ENCODE results near the gene RNF224. TPM values are rescaled to one million over a fixed set of nuclear protein-coding genes. Genes with fewer than 3 reads are reported as not detected.
A peak's percentile ranks its signal among the peaks of the same experiment; 100 is the strongest.
"Not testable (repeated sequence)": the region's sequence is repeated elsewhere in the genome, so short reads cannot be mapped to it uniquely, and the experiment has no call there.

The RNF224 gene
- total RNA-seq, 6 experiments from 2014 or later, result not detected

GRCh38 chr9:137236936-137237421 lies 9.7 kb downstream of the RNF224 start:
- no peak for DNase-seq
- 0% methylated on average over 2 of the region's 11 CpGs for WGBS (ENCODE audit: insufficient coverage, low coverage, low lambda C conversion rate, missing lambda C conversion rate)

GRCh38 chr9:137237759-137238726 lies 10.7 kb downstream of the RNF224 start:
- DNase-seq, result no peak
- H3K27ac ChIP-seq, result no peak overlapping the region

More at GRCh38 chr9:137236936-137237421, 9.7 kb downstream of the RNF224 start:
- no peak for TF ChIP-seq CTCF (IDR thresholded peaks at IDR 0.05)
- TF ChIP-seq POLR2A (IDR thresholded peaks at IDR 0.05), result no peak
- no peaks in the 10 kb centered on the region for H3K9me3 ChIP-seq
- peaks cover 0 to 9% (median 0%) of the 10 kb centered on the region in 4 donors for H3K4me1 ChIP-seq
- H3K4me3 ChIP-seq, result no peak overlapping the region
- no peaks in the 10 kb centered on the region for H3K27me3 ChIP-seq
- ATAC-seq, result no peak
- peaks cover 0 to under 1% (median 0%) of the 10 kb centered on the region in 4 donors for H3K36me3 ChIP-seq
- no peak overlapping the region for H3K27ac ChIP-seq
- intact Hi-C loops (cut with DNase I), result loop anchor here in 1 of 2 donors (10.0 kb wide), 1 partner anchor 52 kb away; the partner anchor contains the start of genes ANAPC2 and SSNA1

GRCh38 chr9:137239541-137240200 lies 12.4 kb downstream of the RNF224 start:
- not testable (repeated sequence) for ATAC-seq, DNase-seq, H3K9me3 ChIP-seq, H3K27me3 ChIP-seq
- H3K4me1 ChIP-seq, result peaks cover 0 to 20% (median 8%) of the 10 kb centered on the region in 4 donors
- H3K27ac ChIP-seq, result peak overlapping the region; percentile 47 to 84 (median 73)
- 32% methylated on average over 17 of the region's 27 CpGs for WGBS (ENCODE audit: insufficient coverage, low coverage, low lambda C conversion rate, missing lambda C conversion rate)
- H3K36me3 ChIP-seq, result peaks cover 0 to 13% (median 8%) of the 10 kb centered on the region in 4 donors
- peak overlapping the region; percentile 73 to 75 (median 73) for H3K4me3 ChIP-seq
- intact Hi-C loops (cut with DNase I), result loop anchor here in 1 of 2 donors (10.0 kb wide), 1 partner anchor 55 kb away; the partner anchor contains the start of genes ANAPC2 and SSNA1

More at GRCh38 chr9:137237759-137238726, 10.7 kb downstream of the RNF224 start:
- Histone ChIP-seq H3K9me3 (no peaks in the 10 kb centered on the region), H3K36me3 (peaks cover 0 to 12% (median 5%) of the 10 kb centered on the region in 4 donors), H3K4me1 (peaks cover 0 to 20% (median 8%) of the 10 kb centered on the region in 4 donors), H3K27me3 (no peaks in the 10 kb centered on the region), H3K4me3 (no peak overlapping the region)
- ATAC-seq, result no peak
- WGBS (ENCODE audit: insufficient coverage, low coverage, low lambda C conversion rate, missing lambda C conversion rate), result 80% methylated on average over 4 of the region's 13 CpGs
- intact Hi-C loops (cut with DNase I), result loop anchor here in 1 of 2 donors (10.0 kb wide), 1 partner anchor 53 kb away; the partner anchor contains the start of genes ANAPC2 and SSNA1
- TF ChIP-seq CTCF (IDR thresholded peaks at IDR 0.05), result no peak
- no peak for TF ChIP-seq POLR2A (IDR thresholded peaks at IDR 0.05)

GRCh38 chr9:137240318-137240840 lies 13.1 kb downstream of the RNF224 start:
- ATAC-seq (peak; percentile 24 to 41 (median 34)), DNase-seq (peak; percentile 70 to 79 (median 78))
- H3K4me3 ChIP-seq, result peak overlapping the region; percentile 73 to 75 (median 73)
- TF ChIP-seq POLR2A (IDR thresholded peaks at IDR 0.05), result no peak
- peak in 1 of 4 donors; percentile 12 for TF ChIP-seq CTCF (IDR thresholded peaks at IDR 0.05)
- H3K27me3 ChIP-seq, result no peaks in the 10 kb centered on the region
- WGBS (ENCODE audit: insufficient coverage, low coverage, low lambda C conversion rate, missing lambda C conversion rate), result 0% methylated on average over 1 of the region's 58 CpGs
- no peaks in the 10 kb centered on the region for H3K9me3 ChIP-seq
- intact Hi-C loops (cut with DNase I), result no loop called here
- H3K4me1 ChIP-seq, result peaks cover 0 to 20% (median 8%) of the 10 kb centered on the region in 4 donors
- peak overlapping the region; percentile 47 to 84 (median 73) for H3K27ac ChIP-seq
- H3K36me3 ChIP-seq, result peaks cover 0 to 13% (median 8%) of the 10 kb centered on the region in 4 donors
